Suprapubic skin (tissue), 3 donors: Measurements from ENCODE around the gene TMEM80.

Experiments
- POLR2AphosphoS5 ChIP-seq, 3 donors: sonication (generic); formaldehyde crosslinking; IDR thresholded peaks; one replicate each; pipeline ENCODE4 v1.6.1; 2017; ENCODE audit warnings: antibody characterized with exemption in 3 of 3
- TF ChIP-seq, protein P1 (sequence below), 2 donors: fragments of 200-600 bp in 1 of 2; fragments of 450-650 bp in 1 of 2; sonication (generic) in 1 of 2; IDR thresholded peaks; one replicate each; pipeline ENCODE4 v1.5.1; 2016 to 2019; ENCODE audit warnings: antibody characterized with exemption in 2 of 2, mild to moderate bottlenecking in 1 of 2, moderate library complexity in 1 of 2

DNA sequence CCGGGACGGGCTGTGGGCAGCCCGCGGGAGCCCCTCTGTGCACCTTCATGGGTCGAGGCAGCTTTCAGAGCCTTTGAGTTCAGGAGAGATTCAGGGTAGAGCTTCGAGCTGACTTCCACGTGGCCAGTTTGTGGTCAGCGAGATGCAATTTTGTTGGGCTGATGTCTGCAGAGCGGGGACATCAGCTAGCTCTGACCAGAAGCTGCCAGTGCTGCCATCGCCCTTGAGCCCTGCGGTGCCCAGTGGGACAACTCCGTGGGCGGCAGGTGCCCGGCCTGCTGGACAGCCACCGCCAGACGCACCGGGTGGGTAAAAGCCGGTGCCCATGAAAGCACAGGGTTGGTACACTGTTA lies 52.4 kb downstream of the TMEM80 start:
- TF ChIP-seq, protein P1, sequence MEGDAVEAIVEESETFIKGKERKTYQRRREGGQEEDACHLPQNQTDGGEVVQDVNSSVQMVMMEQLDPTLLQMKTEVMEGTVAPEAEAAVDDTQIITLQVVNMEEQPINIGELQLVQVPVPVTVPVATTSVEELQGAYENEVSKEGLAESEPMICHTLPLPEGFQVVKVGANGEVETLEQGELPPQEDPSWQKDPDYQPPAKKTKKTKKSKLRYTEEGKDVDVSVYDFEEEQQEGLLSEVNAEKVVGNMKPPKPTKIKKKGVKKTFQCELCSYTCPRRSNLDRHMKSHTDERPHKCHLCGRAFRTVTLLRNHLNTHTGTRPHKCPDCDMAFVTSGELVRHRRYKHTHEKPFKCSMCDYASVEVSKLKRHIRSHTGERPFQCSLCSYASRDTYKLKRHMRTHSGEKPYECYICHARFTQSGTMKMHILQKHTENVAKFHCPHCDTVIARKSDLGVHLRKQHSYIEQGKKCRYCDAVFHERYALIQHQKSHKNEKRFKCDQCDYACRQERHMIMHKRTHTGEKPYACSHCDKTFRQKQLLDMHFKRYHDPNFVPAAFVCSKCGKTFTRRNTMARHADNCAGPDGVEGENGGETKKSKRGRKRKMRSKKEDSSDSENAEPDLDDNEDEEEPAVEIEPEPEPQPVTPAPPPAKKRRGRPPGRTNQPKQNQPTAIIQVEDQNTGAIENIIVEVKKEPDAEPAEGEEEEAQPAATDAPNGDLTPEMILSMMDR (IDR thresholded peaks at IDR 0.05), result no peak
- no peak for TF ChIP-seq POLR2AphosphoS5 (IDR thresholded peaks at IDR 0.05)
